GM12878 (cell line): ENCODE data around the gene PAX5. TPM values are rescaled to one million over a fixed set of nuclear protein-coding genes. Genes with fewer than 3 reads are reported as not detected.

Experiments used
- EP300 ChIP-seq, 2 experiments: fragments of 150-350 bp in 1 of 2; IDR thresholded peaks; 2 replicates each; pipeline ENCODE4 v1.6.1; 2011 to 2012; ENCODE audit warnings: low read depth in 2 of 2, low read length in 2 of 2, borderline replicate concordance in 1 of 2, improper control_type of control experiment in 1 of 2, inconsistent platforms in 1 of 2; ENCODE audit not compliant: control insufficient read depth in 1 of 2
- JUNB ChIP-seq: IDR thresholded peaks from 2 replicates; pipeline ENCODE4 v1.6.1; 2016; ENCODE audit warnings: antibody characterized with exemption, mild to moderate bottlenecking
- NR2C2 ChIP-seq: IDR thresholded peaks from 2 replicates; pipeline ENCODE4 v1.6.1; 2011; ENCODE audit warnings: borderline replicate concordance, low read depth; ENCODE audit not compliant: control insufficient read depth, insufficient read length
- RFX5 ChIP-seq: IDR thresholded peaks from 2 replicates; pipeline ENCODE4 v1.6.1; 2011; ENCODE audit warnings: low read depth, low read length, improper control_type of control experiment
- polyA plus RNA-seq, 11 experiments: library from polyadenylated mRNA; depleted of rRNA in 4 of 11; unstranded in 6 of 11; stranded (reverse) in 5 of 11; fragments of >200 nt; fragmentation: Nextera tagmentation in 4 of 11; fragmentation: Illumina TruSeq in 1 of 11; extraction: Ambion mirVana in 4 of 11; extraction: Trizol in 1 of 11; gene quantifications; 1 replicate in 1 of 11; 2 replicates in 10 of 11; pipeline versions ENCODE4 v1.2.1 to v1.2.3, GENCODE V29; 2011 to 2016; ENCODE audit warnings: inconsistent platforms in 2 of 11, missing spikeins in 2 of 11, low read depth in 1 of 11
- total RNA-seq, 4 experiments: library from RNA; depleted of rRNA in 3 of 4; stranded (reverse); fragments of >200 nt in 3 of 4; fragmentation: Illumina TruSeq in 1 of 4; extraction: Trizol in 1 of 4; gene quantifications; 2 replicates each; pipeline versions ENCODE4 v1.2.1 to v1.2.3, GENCODE V29; 2013 to 2021
- TF ChIP-seq, protein P1 (sequence below): IDR thresholded peaks from 2 replicates; pipeline ENCODE4 v1.6.1; 2012; ENCODE audit warnings: low read depth, low read length, improper control_type of control experiment
- TF ChIP-seq, protein P2 (sequence below): fragments of 450-650 bp; IDR thresholded peaks from 2 replicates; pipeline ENCODE4 v1.6.1; 2017; ENCODE audit warnings: mild to moderate bottlenecking
- TF ChIP-seq, protein P3 (sequence below): IDR thresholded peaks from 2 replicates; pipeline ENCODE4 v1.6.1; 2011; ENCODE audit warnings: mild to moderate bottlenecking, low read depth, low read length, moderate library complexity; ENCODE audit not compliant: insufficient replicate concordance
- TF ChIP-seq, protein P4 (sequence below): fragments of 450-650 bp; IDR thresholded peaks from 2 replicates; pipeline ENCODE4 v1.6.1; 2018; ENCODE audit warnings: borderline replicate concordance, mild to moderate bottlenecking; ENCODE audit not compliant: partially characterized antibody
- TF ChIP-seq, protein P5 (sequence below): IDR thresholded peaks from 2 replicates; pipeline ENCODE4 v1.6.1; 2012; ENCODE audit warnings: improper control_type of control experiment, low read depth, low read length; ENCODE audit not compliant: insufficient replicate concordance

PAX5 gene
- total and polyA plus RNA-seq, 10 of the 15 experiments (the other 5 are each of a cell fraction or from before 2014, with no cell fraction given) = 2.2 to 123 (median 31.9) TPM

DNA sequence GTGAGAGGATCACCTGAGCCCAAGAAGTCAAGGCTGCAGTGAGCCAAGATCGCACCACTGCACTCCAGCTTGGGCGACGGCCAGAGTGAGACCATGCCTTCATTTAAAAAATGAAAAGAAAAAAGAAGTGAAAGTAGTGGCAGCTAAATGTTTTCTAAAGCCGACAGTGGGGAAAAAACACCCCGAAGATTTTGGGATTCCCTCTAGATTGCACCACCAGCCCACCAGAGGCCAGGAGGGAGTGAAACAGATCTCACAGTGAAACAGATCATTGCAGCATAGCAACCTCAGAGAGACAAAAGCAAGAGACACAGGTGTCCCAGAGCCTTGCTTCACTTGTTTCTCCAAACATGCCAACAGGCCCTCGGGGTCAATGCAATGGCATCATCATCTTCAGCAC lies 156.8 kb downstream of the PAX5 start (continued):
- TF ChIP-seq, protein P1, sequence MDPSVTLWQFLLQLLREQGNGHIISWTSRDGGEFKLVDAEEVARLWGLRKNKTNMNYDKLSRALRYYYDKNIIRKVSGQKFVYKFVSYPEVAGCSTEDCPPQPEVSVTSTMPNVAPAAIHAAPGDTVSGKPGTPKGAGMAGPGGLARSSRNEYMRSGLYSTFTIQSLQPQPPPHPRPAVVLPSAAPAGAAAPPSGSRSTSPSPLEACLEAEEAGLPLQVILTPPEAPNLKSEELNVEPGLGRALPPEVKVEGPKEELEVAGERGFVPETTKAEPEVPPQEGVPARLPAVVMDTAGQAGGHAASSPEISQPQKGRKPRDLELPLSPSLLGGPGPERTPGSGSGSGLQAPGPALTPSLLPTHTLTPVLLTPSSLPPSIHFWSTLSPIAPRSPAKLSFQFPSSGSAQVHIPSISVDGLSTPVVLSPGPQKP = no peak
- TF ChIP-seq, protein P2, sequence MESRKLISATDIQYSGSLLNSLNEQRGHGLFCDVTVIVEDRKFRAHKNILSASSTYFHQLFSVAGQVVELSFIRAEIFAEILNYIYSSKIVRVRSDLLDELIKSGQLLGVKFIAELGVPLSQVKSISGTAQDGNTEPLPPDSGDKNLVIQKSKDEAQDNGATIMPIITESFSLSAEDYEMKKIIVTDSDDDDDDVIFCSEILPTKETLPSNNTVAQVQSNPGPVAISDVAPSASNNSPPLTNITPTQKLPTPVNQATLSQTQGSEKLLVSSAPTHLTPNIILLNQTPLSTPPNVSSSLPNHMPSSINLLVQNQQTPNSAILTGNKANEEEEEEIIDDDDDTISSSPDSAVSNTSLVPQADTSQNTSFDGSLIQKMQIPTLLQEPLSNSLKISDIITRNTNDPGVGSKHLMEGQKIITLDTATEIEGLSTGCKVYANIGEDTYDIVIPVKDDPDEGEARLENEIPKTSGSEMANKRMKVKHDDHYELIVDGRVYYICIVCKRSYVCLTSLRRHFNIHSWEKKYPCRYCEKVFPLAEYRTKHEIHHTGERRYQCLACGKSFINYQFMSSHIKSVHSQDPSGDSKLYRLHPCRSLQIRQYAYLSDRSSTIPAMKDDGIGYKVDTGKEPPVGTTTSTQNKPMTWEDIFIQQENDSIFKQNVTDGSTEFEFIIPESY = no peak
- TF ChIP-seq, protein P3, sequence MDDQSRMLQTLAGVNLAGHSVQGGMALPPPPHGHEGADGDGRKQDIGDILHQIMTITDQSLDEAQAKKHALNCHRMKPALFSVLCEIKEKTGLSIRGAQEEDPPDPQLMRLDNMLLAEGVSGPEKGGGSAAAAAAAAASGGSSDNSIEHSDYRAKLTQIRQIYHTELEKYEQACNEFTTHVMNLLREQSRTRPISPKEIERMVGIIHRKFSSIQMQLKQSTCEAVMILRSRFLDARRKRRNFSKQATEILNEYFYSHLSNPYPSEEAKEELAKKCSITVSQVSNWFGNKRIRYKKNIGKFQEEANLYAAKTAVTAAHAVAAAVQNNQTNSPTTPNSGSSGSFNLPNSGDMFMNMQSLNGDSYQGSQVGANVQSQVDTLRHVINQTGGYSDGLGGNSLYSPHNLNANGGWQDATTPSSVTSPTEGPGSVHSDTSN = no peak
- TF ChIP-seq, protein P4, sequence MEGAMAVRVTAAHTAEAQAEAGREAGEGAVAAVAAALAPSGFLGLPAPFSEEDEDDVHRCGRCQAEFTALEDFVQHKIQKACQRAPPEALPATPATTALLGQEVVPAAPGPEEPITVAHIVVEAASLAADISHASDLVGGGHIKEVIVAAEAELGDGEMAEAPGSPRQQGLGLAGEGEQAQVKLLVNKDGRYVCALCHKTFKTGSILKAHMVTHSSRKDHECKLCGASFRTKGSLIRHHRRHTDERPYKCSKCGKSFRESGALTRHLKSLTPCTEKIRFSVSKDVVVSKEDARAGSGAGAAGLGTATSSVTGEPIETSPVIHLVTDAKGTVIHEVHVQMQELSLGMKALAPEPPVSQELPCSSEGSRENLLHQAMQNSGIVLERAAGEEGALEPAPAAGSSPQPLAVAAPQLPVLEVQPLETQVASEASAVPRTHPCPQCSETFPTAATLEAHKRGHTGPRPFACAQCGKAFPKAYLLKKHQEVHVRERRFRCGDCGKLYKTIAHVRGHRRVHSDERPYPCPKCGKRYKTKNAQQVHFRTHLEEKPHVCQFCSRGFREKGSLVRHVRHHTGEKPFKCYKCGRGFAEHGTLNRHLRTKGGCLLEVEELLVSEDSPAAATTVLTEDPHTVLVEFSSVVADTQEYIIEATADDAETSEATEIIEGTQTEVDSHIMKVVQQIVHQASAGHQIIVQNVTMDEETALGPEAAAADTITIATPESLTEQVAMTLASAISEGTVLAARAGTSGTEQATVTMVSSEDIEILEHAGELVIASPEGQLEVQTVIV = no peak
- TF ChIP-seq, protein P5, sequence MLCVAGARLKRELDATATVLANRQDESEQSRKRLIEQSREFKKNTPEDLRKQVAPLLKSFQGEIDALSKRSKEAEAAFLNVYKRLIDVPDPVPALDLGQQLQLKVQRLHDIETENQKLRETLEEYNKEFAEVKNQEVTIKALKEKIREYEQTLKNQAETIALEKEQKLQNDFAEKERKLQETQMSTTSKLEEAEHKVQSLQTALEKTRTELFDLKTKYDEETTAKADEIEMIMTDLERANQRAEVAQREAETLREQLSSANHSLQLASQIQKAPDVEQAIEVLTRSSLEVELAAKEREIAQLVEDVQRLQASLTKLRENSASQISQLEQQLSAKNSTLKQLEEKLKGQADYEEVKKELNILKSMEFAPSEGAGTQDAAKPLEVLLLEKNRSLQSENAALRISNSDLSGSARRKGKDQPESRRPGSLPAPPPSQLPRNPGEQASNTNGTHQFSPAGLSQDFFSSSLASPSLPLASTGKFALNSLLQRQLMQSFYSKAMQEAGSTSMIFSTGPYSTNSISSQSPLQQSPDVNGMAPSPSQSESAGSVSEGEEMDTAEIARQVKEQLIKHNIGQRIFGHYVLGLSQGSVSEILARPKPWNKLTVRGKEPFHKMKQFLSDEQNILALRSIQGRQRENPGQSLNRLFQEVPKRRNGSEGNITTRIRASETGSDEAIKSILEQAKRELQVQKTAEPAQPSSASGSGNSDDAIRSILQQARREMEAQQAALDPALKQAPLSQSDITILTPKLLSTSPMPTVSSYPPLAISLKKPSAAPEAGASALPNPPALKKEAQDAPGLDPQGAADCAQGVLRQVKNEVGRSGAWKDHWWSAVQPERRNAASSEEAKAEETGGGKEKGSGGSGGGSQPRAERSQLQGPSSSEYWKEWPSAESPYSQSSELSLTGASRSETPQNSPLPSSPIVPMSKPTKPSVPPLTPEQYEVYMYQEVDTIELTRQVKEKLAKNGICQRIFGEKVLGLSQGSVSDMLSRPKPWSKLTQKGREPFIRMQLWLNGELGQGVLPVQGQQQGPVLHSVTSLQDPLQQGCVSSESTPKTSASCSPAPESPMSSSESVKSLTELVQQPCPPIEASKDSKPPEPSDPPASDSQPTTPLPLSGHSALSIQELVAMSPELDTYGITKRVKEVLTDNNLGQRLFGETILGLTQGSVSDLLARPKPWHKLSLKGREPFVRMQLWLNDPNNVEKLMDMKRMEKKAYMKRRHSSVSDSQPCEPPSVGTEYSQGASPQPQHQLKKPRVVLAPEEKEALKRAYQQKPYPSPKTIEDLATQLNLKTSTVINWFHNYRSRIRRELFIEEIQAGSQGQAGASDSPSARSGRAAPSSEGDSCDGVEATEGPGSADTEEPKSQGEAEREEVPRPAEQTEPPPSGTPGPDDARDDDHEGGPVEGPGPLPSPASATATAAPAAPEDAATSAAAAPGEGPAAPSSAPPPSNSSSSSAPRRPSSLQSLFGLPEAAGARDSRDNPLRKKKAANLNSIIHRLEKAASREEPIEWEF = no peak
- no peak for TF ChIP-seq NR2C2
- TF ChIP-seq JUNB = no peak
- TF ChIP-seq RFX5 = no peak
- no peak for TF ChIP-seq EP300 (IDR thresholded peaks at IDR 0.05; ENCODE audit: borderline replicate concordance in 1 of 2, control insufficient read depth in 1 of 2, low read depth in 2 of 2, low read length in 2 of 2)
- TF ChIP-seq, all 136 proteins: peak for 10
